Endothelial cell of umbilical vein (primary cell): ENCODE data around the gene PCNX1.

Experiments
- EZH2 ChIP-seq: IDR thresholded peaks from 2 replicates; pipeline ENCODE4 v1.6.1; 2012; ENCODE audit warnings: borderline replicate concordance, low read depth, mild to moderate bottlenecking, moderate library complexity, low read length, inconsistent platforms; ENCODE audit not compliant: severe bottlenecking
- FOS ChIP-seq: IDR thresholded peaks from 2 replicates; pipeline ENCODE4 v1.6.1; 2011; ENCODE audit warnings: mild to moderate bottlenecking, low read length, moderate library complexity, borderline replicate concordance; ENCODE audit not compliant: insufficient read depth
- GATA2 ChIP-seq: IDR thresholded peaks from 2 replicates; pipeline ENCODE4 v1.7.0; 2011; ENCODE audit warnings: low read depth, mild to moderate bottlenecking, moderate library complexity, mixed read lengths, low read length; ENCODE audit not compliant: insufficient read length, insufficient read depth
- JUN ChIP-seq: IDR thresholded peaks from 2 replicates; pipeline ENCODE4 v1.6.1; 2011; ENCODE audit warnings: borderline replicate concordance, low read depth; ENCODE audit not compliant: insufficient read length, insufficient read depth
- MYC ChIP-seq: IDR thresholded peaks from one replicate; pipeline ENCODE4 v1.6.1; 2011; ENCODE audit warnings: mild to moderate bottlenecking, low read depth, low read length
- POLR2A ChIP-seq: IDR thresholded peaks from 2 replicates; pipeline ENCODE4 v1.6.1; 2012; ENCODE audit warnings: low read depth, mild to moderate bottlenecking, control low read depth, low read length
- POLR2AphosphoS5 ChIP-seq: IDR thresholded peaks from 2 replicates; pipeline ENCODE4 v1.6.1; 2012; ENCODE audit warnings: low read depth, mild to moderate bottlenecking, control low read depth, low read length, moderate library complexity; ENCODE audit not compliant: insufficient read depth
- TF ChIP-seq, protein P1 (sequence below), 2 donors: IDR thresholded peaks; 1 replicate in 1 of 2; 2 replicates in 1 of 2; pipeline ENCODE4 v1.5.1; 2011; ENCODE audit warnings: low read length in 2 of 2, mild to moderate bottlenecking in 2 of 2, moderate library complexity in 2 of 2, control low read depth in 1 of 2, inconsistent platforms in 1 of 2, low read depth in 1 of 2; ENCODE audit not compliant: insufficient read depth in 1 of 2; ENCODE audit errors: extremely low read depth in 1 of 2
- TF ChIP-seq, protein P2 (sequence below): IDR thresholded peaks from 2 replicates; pipeline ENCODE4 v1.6.1; 2011; ENCODE audit not compliant: insufficient read depth, insufficient read length

DNA sequence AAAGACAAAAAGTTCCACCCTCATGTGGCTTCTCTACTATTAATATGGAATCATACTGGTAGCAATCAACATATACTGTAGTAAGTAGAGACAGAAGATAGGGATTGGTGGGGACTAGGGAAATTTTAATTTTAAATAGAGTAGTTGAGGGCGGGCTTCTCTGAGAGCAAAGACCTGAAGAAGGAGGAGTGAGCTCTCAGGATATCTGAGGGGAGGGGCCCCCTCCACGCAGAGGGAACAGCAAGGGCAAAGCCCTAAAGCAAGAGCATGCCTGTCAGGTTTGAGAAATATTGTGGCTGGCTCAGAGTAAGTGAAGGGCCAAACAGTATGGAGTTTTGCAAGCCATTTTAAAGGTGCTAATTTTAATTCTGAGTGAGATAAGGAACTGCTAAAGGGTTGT, 64.3 kb downstream of the PCNX1 start:
- TF ChIP-seq, protein P1, sequence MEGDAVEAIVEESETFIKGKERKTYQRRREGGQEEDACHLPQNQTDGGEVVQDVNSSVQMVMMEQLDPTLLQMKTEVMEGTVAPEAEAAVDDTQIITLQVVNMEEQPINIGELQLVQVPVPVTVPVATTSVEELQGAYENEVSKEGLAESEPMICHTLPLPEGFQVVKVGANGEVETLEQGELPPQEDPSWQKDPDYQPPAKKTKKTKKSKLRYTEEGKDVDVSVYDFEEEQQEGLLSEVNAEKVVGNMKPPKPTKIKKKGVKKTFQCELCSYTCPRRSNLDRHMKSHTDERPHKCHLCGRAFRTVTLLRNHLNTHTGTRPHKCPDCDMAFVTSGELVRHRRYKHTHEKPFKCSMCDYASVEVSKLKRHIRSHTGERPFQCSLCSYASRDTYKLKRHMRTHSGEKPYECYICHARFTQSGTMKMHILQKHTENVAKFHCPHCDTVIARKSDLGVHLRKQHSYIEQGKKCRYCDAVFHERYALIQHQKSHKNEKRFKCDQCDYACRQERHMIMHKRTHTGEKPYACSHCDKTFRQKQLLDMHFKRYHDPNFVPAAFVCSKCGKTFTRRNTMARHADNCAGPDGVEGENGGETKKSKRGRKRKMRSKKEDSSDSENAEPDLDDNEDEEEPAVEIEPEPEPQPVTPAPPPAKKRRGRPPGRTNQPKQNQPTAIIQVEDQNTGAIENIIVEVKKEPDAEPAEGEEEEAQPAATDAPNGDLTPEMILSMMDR (IDR thresholded peaks at IDR 0.05; ENCODE audit: extremely low read depth in 1 of 2, insufficient read depth in 1 of 2, low read depth in 1 of 2, low read length in 2 of 2): no peak
- TF ChIP-seq, protein P2, sequence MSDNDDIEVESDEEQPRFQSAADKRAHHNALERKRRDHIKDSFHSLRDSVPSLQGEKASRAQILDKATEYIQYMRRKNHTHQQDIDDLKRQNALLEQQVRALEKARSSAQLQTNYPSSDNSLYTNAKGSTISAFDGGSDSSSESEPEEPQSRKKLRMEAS: no peak
- no peak for TF ChIP-seq POLR2AphosphoS5
- TF ChIP-seq POLR2A: no peak
- TF ChIP-seq EZH2: no peak
- TF ChIP-seq FOS: no peak
- TF ChIP-seq GATA2: no peak
- TF ChIP-seq MYC: no peak
- TF ChIP-seq JUN: no peak
